ENCODE measurements around the gene INCA1.

- TF ChIP-seq CTCF (IDR thresholded peaks at IDR 0.05): no peak
- no peak for TF ChIP-seq POLR2A (IDR thresholded peaks at IDR 0.05)
These were observed 51.4 kb downstream of the INCA1 start for GRCh38 chr17:4945944-4946280.
